HCT116 (cell line): ENCODE measurements around the gene AURKA.

Experiments
- EZH2phosphoT487 ChIP-seq: fragments of 200-600 bp; IDR thresholded peaks from 2 replicates; pipeline ENCODE4 v1.6.1; 2018; ENCODE audit warnings: antibody characterized with exemption, borderline replicate concordance
- TF ChIP-seq, protein P1 (sequence below), 3 experiments: fragments of 200-600 bp in 1 of 3; sonication (generic) in 1 of 3; IDR thresholded peaks in 2 of 3; conservative IDR thresholded peaks in 1 of 3; 2 replicates each; pipeline ENCODE4 v1.5.1; 2012 to 2017; ENCODE audit warnings: low read depth in 2 of 3, low read length in 2 of 3, antibody characterized with exemption in 1 of 3, borderline replicate concordance in 1 of 3, control low read depth in 1 of 3, mild to moderate bottlenecking in 1 of 3, mixed read lengths in 1 of 3, mixed run types in 1 of 3, moderate library complexity in 1 of 3; ENCODE audit not compliant: insufficient read depth in 1 of 3
- TF ChIP-seq, protein P2 (sequence below): IDR thresholded peaks from 2 replicates; pipeline ENCODE4 v1.6.1; 2012
- TF ChIP-seq, protein P3 (sequence below): IDR thresholded peaks from 2 replicates; pipeline ENCODE4 v1.6.1; 2012; ENCODE audit warnings: low read depth

DNA sequence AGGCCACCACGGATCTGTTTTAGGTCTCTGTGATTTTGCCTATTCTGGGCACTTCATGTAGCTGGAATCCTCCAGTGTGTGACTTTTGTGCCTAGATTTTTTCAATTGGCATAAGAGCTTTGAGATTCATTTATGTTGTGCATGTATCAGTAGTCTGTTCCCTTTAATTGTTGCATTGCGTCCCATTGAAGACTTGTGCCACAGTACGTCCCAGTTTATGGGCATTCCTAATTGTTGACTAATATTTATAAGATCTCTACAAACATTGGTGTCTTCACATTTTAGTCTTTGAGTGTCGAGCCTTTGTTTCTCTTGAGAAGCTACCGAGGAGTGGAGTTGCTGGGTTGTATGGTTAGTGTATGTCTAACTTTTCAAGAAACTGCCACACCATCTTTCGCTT, 33.9 kb downstream of the AURKA start:
- no peak for TF ChIP-seq EZH2phosphoT487
- TF ChIP-seq, protein P1, sequence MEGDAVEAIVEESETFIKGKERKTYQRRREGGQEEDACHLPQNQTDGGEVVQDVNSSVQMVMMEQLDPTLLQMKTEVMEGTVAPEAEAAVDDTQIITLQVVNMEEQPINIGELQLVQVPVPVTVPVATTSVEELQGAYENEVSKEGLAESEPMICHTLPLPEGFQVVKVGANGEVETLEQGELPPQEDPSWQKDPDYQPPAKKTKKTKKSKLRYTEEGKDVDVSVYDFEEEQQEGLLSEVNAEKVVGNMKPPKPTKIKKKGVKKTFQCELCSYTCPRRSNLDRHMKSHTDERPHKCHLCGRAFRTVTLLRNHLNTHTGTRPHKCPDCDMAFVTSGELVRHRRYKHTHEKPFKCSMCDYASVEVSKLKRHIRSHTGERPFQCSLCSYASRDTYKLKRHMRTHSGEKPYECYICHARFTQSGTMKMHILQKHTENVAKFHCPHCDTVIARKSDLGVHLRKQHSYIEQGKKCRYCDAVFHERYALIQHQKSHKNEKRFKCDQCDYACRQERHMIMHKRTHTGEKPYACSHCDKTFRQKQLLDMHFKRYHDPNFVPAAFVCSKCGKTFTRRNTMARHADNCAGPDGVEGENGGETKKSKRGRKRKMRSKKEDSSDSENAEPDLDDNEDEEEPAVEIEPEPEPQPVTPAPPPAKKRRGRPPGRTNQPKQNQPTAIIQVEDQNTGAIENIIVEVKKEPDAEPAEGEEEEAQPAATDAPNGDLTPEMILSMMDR (IDR thresholded peaks at IDR 0.05 in 2 of 3, conservative IDR thresholded peaks at IDR 0.05 in 1 of 3; ENCODE audit: borderline replicate concordance in 1 of 3, insufficient read depth in 1 of 3, low read depth in 2 of 3, low read length in 2 of 3), result no peak
- TF ChIP-seq, protein P2, sequence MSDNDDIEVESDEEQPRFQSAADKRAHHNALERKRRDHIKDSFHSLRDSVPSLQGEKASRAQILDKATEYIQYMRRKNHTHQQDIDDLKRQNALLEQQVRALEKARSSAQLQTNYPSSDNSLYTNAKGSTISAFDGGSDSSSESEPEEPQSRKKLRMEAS, result no peak
- TF ChIP-seq, protein P3, sequence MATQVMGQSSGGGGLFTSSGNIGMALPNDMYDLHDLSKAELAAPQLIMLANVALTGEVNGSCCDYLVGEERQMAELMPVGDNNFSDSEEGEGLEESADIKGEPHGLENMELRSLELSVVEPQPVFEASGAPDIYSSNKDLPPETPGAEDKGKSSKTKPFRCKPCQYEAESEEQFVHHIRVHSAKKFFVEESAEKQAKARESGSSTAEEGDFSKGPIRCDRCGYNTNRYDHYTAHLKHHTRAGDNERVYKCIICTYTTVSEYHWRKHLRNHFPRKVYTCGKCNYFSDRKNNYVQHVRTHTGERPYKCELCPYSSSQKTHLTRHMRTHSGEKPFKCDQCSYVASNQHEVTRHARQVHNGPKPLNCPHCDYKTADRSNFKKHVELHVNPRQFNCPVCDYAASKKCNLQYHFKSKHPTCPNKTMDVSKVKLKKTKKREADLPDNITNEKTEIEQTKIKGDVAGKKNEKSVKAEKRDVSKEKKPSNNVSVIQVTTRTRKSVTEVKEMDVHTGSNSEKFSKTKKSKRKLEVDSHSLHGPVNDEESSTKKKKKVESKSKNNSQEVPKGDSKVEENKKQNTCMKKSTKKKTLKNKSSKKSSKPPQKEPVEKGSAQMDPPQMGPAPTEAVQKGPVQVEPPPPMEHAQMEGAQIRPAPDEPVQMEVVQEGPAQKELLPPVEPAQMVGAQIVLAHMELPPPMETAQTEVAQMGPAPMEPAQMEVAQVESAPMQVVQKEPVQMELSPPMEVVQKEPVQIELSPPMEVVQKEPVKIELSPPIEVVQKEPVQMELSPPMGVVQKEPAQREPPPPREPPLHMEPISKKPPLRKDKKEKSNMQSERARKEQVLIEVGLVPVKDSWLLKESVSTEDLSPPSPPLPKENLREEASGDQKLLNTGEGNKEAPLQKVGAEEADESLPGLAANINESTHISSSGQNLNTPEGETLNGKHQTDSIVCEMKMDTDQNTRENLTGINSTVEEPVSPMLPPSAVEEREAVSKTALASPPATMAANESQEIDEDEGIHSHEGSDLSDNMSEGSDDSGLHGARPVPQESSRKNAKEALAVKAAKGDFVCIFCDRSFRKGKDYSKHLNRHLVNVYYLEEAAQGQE, result no peak
